Measurements from ENCODE around the gene TACR2.
"Not testable (repeated sequence)": the region's sequence is repeated elsewhere in the genome, so short reads cannot be mapped to it uniquely, and the experiment has no call there.

TACR2 gene

GRCh38 chr10:69450395-69450794, 33.7 kb upstream of the TACR2 start:
- DNase-seq = not testable (repeated sequence)

DNA sequence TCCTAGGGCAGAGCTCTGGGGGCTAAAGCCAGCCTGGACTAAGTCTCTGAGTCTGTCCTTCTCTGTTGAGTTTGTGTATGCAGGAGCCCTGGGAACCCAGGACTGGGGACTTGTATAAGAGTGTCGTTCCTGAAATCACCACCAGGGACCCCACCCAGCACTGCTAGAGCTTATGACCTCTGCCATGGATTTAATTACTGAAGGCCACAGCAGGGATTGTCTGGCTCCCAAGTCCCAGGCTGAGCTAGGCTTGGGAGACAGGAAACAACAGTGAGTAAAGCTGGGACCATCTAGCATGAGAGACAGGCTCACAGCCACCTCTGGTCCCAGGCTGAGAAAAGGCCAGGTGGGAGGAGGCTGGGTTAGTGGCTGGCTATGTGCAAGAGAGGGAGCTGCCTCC, 33.1 kb upstream of the TACR2 start:
- peak; percentile 53 for DNase-seq

GRCh38 chr10:69446650-69447151, 30.0 kb upstream of the TACR2 start:
- no peak for DNase-seq

DNA sequence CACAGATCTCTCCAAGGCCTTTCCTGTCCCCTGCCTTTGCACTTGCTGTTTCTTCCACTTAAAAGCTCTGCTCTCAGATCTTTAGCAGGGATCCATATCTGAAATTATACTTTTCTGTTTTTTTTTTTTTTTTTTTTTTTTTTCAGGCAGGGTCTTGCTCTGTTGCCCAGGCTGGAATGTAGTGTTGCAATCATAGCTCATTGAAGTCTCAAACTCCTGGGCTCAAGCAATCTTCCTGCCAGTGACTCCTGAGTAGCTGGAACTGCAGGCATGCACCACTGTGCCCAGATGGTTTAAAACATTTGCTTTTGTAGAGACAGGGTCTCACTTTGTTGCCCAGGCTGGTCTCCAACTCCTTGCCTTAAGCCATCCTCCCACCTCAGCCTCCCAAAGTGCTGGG, 29.5 kb upstream of the TACR2 start:
- DNase-seq = no peak

- no peak for DNase-seq
These were observed 28.3 kb upstream of the TACR2 start for GRCh38 chr10:69445041-69445440.

GRCh38 chr10:69443354-69443753, 26.6 kb upstream of the TACR2 start:
- no peak for DNase-seq

DNA sequence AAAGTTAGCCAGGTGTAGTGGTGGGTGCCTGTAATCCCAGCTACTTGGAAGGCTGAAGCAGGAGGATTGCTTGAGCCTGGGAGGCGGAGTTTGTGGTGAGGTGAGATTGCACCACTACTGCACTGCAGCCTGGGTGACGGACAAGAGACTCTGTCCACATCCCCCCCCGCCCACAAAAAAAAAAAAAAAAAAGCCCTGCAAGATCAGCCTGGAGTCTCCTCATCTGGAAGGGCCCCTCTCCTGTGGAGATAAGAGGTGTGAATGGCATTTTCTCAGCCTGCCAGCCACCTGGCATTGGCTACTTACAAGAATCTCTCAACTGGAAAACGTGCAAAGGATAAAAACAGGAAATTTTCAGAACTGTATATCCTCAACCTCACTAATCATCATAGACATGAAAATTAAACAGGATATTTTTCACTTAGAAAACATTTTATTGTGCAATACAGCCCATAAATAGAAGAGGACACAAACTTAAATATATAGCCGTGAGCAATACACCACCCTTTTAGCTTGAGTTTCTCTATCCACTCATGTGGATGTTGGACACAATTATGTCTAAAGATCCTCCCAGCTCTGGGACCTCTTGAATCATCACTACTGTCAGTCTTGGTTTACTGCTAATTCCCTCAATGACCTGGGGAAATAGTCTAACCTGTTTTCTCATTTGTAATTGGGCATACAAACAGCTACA, 23.2 kb upstream of the TACR2 start:
- no peak for DNase-seq

DNA sequence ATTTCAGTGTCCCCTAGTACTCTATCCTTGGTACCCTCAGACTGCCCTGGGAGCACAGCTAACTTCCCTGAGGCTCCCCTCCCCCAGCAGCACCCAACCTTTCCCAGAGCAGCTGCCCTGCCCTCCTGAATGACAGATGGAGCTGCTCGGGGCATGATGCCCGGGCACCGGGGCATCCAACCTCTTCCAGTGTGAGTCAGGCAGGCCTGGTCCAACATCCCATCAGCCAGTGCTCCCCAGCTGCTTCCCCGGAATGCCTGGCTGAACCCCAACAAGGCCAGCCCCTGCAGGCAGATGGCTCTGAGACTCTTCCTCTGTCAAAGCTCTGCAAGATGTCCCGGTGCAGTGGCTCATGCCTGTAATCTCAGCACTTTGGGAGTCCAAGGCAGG, 22.6 kb upstream of the TACR2 start:
- no peak for DNase-seq

DNA sequence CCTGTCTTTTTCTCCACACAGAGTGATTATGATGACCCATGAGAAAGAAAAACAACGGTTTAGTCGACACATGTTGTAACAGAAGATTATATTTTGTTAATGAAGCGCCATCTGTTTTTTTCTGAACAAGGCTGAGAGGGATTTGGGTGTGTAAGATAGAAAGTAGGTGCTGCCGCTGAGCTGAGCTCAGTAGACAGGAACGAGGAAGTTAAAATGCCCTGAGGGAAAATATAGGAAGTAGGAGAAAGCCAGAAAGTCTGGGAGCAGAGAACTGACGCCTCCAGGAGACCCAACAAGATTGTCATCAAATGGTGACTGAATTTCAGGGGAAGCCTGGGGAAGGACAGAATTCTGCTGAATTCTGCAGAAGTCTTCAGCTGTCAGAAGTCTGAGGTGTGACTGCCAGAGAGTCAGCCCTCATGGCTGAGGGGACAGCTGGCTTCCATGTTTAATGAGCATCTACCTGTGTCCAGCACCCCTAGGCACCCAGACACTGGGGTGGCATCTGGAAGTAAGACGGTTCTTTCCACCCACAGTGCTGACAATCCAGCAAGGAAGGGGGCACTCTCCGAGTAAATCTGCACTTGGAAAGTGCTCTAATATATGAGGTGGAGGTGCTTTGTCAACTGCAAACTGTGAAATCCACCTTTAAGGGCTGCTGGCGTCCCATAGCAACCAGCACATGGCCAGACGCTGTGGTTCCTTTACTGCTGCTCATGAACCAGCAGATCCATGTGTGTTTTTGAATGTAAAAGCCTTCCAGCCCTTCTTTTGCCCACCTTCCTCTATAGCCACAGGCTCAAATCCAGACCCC, 22.0 kb upstream of the TACR2 start:
- DNase-seq = no peak

- no peak for DNase-seq
These were observed 20.9 kb upstream of the TACR2 start for GRCh38 chr10:69437321-69438259.

DNA sequence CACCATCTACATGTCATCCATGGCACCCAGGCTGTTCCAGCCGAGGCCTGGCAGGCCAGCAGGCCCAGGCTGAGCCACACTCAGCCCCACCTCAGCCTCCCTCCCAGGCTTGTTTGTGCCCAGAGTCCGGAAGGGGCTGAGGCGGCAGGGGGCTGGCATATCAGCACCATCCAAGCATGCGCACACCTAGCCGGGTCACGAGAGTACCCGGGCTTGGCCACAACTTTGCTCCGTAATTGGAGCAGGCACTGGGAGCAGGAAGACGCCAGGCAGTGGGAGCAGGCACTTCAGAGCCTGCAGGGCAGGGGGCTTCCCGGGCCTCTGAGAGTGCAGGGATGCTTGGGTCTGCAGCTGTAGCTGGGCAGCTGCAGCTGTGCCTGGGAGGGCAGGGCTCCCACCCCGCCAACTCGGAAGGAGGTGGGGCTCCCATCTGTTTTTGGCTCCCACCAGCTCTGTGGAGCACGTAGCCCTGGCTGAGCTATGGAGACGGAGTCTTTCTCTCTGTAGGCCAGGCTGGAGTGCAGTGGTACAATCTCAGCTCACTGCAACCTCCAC, 19.3 kb upstream of the TACR2 start:
- no peak for DNase-seq

DNA sequence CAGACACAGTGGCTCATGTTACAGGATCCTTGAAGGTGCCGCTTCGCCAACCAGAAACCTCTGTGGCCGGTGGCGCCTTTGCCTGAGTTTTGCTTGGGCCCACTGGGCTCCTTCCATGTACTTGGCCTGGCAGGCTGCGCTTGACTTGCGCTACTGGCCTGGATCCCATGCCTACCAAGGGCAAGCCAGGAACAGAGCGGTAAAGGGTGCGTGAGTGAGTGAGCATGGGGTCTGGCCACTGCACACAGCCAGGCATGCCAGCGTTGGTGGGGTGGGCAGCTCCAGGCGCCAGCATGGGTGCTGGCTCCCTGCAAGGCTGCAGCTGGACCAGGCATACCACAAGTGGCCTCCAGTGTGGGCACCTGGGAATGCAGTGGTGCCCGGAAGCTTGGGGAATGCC, 18.2 kb upstream of the TACR2 start:
- no peak for DNase-seq

DNA sequence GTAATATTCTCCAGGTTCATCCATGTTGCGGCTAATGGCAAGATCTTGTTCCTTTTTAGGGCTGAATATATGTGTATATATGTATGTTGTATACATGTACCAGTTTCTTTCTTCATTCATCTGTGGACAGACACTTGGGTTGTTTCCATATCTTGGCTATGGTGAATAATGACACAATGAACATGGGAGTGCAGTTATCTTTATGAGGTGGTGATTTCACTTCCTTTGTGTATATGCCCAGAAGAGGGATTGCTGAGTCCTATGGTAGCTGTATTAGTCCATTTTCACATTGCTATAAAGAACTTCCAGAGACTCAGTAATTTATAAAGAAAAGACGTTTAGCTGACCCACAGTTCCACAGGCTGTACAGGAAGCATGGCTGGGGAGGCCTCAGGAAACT, 17.5 kb upstream of the TACR2 start:
- DNase-seq = no peak

DNA sequence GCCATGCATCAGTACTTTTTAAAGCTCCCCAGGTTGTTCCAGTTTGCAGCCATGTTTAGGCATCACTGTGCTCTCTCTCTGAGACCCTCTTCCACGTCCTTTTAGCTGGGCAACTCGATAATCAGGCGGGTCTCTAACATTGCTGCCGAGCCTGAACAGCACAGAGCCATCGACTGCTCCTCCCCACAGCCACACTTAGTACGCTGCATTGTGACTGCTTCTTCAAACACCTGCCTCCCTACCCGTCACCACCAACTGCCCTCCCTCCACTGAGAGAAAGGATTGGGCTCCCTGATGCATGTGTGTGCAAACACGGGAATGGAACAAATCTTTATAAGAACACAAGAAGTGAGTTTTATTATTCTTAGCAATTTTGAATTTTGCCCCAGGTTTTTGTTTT, 11.4 kb upstream of the TACR2 start:
- no peak for DNase-seq

GRCh38 chr10:69426376-69426727, 9.6 kb upstream of the TACR2 start:
- DNase-seq = no peak

DNA sequence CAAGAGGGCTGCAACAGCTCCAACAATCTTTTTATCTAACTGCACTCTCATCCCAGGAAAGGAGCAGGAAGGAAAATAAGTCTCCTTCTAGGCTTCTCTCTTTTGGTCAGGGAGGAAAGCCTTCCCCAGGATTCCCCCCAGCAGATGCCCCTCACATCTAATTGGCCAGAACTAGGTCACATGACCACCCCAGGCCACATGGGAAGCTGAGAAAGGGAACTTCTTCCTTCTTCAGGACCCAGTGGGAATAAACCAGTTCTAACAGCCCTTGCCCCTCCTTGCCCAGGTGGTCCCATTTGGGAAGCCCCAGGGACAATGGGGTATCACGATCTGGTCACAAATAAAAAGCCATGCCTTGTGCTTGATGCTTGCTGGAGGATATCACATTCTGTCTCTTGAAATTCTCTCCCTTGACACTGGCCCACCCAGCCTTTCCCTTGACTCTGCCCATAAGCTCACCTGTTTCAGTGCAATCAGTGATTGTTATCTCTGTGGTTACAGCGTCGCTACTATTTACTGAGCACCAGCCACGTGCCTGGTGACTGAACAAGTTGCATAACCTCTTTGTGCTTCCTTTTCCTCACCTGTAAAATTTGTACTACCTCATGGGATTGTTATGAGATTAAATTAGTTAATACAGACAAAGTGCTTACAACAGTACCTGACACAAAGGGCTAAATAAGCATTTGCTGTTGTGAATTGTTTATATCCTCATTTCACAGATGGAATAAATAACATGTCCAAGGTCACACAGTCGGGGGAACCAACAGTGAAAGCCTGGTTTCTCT, 9.0 kb upstream of the TACR2 start:
- DNase-seq = peak; percentile 23

GRCh38 chr10:69425041-69425440, 8.3 kb upstream of the TACR2 start:
- DNase-seq = no peak

- DNase-seq = no peak
These were observed 6.0 kb upstream of the TACR2 start for GRCh38 chr10:69422676-69423075.

DNA sequence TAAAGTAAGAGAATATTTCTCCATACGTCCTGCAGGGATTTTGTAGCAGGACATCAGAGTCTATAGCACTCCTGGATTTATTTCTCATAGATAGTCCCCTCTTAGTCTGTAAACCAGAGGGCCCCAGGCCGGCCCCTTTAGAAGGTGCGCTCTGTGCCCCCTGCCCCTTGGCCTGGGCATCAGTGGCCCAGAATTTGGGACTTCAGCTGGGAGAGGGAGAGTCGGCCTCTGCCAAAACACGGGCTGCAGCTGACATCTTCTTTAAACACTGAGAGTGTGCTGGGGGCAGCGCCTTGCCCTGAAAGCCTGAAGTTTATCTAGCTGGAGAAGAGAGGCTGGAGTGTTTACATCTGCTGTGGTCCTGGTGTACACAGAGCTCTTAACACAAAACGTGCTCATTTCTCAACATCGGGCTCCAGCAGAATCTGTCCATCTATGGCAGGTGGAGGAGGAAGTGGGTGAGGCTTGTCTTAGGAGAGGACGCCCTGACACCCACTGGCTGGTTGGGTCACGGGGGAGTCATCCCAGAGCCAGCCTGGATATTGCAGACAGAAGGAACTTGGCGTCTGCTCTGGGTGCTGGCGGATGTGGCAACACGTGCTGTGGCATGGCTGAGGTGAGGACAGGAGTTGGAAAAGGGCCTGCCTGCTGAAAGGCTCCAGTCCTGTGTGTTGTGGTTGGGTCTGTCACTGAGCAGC, 5.0 kb upstream of the TACR2 start:
- DNase-seq = no peak

DNA sequence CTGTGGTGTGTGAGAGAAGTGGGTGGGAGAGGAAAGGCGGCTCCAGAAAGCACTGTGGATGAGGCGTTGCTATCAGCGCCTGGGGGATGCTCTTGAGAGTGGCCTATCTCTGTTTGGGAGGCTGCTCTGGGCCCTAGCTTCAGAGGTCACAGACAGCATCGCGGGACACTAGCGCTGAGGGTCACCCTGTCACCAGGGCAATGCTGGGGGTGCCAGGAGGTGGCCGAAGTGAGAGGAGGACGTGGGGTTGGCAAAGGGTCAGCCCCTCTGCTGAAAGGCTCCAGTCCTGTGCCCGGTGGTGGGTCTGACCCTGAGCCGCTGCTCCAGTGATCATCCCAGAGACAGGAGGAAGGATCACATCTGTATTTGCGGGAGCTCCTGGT, 3.0 kb upstream of the TACR2 start:
- no peak for DNase-seq

DNA sequence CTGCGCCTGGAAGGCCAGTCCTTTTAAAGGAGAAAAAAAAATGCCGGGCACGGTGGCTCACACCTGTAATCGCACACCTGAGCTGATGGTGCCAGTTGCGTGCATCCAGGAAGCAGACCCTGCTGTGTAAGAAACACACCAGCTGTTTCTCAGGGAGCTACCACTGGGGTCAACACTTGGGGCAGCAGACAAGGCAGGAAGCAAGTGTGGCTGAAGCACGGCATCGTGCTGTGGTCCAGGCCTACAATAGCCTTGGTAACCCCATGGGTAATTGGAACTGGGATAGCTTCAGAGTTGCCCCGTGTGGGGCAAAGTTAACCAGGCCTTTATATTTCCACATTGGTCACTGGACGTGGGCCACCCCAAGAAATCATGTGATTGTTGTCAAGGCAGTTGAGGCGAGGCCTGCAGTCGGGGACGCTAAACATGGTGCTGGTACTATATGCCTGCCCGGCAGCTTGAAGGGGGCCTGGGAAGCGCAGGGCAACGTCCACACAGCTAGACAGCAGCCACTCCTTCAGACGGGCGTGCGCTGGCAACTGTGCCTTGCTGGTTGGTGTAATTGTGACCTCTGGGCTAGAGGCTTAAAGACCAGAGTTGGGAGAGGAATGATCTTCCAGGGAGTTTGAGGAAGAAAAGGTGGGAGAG, 2.5 kb upstream of the TACR2 start:
- no peak for DNase-seq

All from activated naive CD4-positive, alpha-beta T cell treated with Interleukin-2 at 50 U/mL for 16 hours (primary cell).